SU-DHL-6 (cell line): ENCODE measurements around the gene JMJD7.

ENCODE experiments used
- CTCF ChIP-seq: fragments of 200-600 bp; sonication (generic); IDR thresholded peaks from one replicate; pipeline ENCODE4 v1.5.1; 2017; ENCODE audit warnings: antibody characterized with exemption, mild to moderate bottlenecking, low read length, moderate library complexity; ENCODE audit not compliant: insufficient read depth, poor library complexity, severe bottlenecking
- EZH2phosphoT487 ChIP-seq: fragments of 200-600 bp; sonication (generic), shearing (Covaris generic); conservative IDR thresholded peaks from 2 replicates; pipeline ENCODE4 v1.6.1; 2018; ENCODE audit warnings: mild to moderate bottlenecking, antibody characterized with exemption, low read length, moderate library complexity, mixed read lengths

GRCh38 chr15:41880156-41880877 lies 52.4 kb downstream of the JMJD7 start:
- no peak for TF ChIP-seq CTCF
- TF ChIP-seq EZH2phosphoT487: no peak
